Osteocyte (in vitro differentiated cells): ENCODE measurements around the gene HS6ST1. TPM values are rescaled to one million over a fixed set of nuclear protein-coding genes. Genes with fewer than 3 reads are reported as not detected.
A peak's percentile ranks its signal among the peaks of the same experiment; 100 is the strongest.

ENCODE experiments used
- DNase-seq: peaks from one replicate; pipeline ENCODE4 v3.0.0; 2021; ENCODE audit warnings: mixed read lengths; ENCODE audit not compliant: unreplicated experiment; ENCODE audit errors: extremely low spot score
- H3K27ac Mint-ChIP-seq: one replicate; pipeline ENCODE4 v1.8.0; 2021; ENCODE audit warnings: mild to moderate bottlenecking, mixed read lengths; ENCODE audit not compliant: unreplicated experiment
- H3K27me3 Mint-ChIP-seq: one replicate; pipeline ENCODE4 v1.8.0; 2021; ENCODE audit warnings: mixed read lengths; ENCODE audit not compliant: unreplicated experiment
- H3K36me3 Mint-ChIP-seq: one replicate; pipeline ENCODE4 v1.8.0; 2021; ENCODE audit warnings: mixed read lengths; ENCODE audit not compliant: unreplicated experiment
- H3K4me1 Mint-ChIP-seq: one replicate; pipeline ENCODE4 v1.8.0; 2021; ENCODE audit warnings: mixed read lengths; ENCODE audit not compliant: unreplicated experiment
- H3K4me3 Mint-ChIP-seq: one replicate; pipeline ENCODE4 v1.8.0; 2021; ENCODE audit warnings: mild to moderate bottlenecking, moderate library complexity, mixed read lengths; ENCODE audit not compliant: unreplicated experiment
- H3K9me3 Mint-ChIP-seq: one replicate; pipeline ENCODE4 v1.8.0; 2021; ENCODE audit warnings: mixed read lengths; ENCODE audit not compliant: unreplicated experiment
- total RNA-seq: library from RNA; stranded (reverse); gene quantifications from 2 replicates; pipeline ENCODE4 v1.2.1, GENCODE V29; 2021
- TF ChIP-seq, protein P1 (sequence below): fragments of 200-600 bp; sonication (generic); IDR thresholded peaks from 2 replicates; pipeline ENCODE4 v1.5.0; 2021; ENCODE audit warnings: antibody characterized with exemption, mild to moderate bottlenecking, moderate library complexity

Gene HS6ST1
- total RNA-seq, 1 donor from 2014 or later = 43.0 TPM

DNA sequence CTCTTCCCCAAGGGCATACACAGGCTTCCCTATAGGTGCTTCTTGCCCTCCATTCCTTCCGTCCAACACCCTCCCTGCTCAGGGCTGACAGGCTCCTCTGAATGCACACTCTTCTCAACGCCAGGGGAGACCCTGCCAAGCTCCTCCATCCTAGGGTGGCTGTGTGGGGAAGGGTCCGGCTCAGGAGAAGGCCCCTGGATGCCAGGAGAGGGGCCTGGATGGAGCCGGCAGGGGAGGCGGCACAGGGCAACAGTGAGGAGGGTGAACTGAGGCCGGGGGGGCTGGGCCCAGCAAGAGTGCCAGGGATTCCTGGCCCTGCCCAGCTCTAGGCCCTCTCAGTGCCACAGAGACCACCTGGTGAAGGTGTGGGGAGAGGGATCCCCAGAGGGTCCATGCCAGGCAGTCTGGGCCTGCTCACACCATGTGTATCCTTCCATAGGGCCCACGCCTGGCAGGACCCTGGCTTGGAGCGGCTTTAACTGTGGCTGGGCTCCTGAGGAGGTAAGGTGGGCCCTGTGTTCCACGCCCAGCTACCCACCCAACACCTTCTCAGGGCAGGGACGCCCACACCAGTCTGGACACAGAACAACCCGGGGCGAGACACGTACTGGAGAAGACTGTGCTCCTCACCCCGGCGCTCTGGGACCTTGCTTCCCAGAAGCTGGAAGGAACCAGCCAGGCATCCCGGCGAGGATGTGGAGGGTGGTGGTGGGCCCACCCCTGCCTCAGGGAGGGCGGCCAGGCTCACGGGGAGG is 26.6 kb downstream of the HS6ST1 start:
- H3K9me3 Mint-ChIP-seq = no peaks in the 10 kb centered on the region
- H3K27ac Mint-ChIP-seq = peak overlapping the region; percentile 34
- H3K4me1 Mint-ChIP-seq = peaks cover 36% of the 10 kb centered on the region
- DNase-seq = no peak
- TF ChIP-seq, protein P1, sequence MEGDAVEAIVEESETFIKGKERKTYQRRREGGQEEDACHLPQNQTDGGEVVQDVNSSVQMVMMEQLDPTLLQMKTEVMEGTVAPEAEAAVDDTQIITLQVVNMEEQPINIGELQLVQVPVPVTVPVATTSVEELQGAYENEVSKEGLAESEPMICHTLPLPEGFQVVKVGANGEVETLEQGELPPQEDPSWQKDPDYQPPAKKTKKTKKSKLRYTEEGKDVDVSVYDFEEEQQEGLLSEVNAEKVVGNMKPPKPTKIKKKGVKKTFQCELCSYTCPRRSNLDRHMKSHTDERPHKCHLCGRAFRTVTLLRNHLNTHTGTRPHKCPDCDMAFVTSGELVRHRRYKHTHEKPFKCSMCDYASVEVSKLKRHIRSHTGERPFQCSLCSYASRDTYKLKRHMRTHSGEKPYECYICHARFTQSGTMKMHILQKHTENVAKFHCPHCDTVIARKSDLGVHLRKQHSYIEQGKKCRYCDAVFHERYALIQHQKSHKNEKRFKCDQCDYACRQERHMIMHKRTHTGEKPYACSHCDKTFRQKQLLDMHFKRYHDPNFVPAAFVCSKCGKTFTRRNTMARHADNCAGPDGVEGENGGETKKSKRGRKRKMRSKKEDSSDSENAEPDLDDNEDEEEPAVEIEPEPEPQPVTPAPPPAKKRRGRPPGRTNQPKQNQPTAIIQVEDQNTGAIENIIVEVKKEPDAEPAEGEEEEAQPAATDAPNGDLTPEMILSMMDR = no peak
- no peaks in the 10 kb centered on the region for H3K36me3 Mint-ChIP-seq
- H3K27me3 Mint-ChIP-seq = no peaks in the 10 kb centered on the region
- H3K4me3 Mint-ChIP-seq = no peak overlapping the region

DNA sequence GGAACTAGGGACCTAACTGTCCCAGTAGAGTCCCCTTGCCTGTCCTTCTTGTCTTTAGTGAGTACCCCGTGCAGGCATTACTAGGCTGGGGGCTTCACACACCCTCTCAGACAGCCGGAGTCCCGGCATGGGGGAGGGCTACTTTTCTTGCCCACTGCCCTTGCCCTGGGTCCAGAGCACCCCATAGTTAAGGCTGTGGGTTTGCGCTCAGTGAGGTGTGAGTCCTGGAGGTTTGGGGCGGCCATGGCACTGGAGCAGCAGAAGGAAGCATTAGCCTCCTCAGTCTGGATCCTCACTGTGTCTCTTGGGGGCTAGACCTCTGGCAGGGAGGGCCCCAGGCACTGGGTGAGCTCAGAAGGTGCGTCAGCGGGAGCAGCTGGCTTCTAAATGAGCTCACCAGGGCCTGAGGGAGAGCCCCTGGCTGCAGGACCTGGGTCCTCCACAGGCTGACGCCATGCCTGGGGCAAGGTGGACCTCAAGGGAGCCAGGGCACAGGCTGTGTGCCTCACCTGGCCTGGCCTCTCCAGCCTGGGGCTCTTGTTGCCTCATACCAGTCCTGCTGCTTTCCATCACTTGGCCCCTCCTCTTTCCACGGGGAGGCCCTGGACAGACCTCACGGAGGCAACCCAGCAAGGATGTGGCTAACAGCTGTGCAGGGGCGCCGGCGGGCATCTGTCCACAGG is 27.4 kb downstream of the HS6ST1 start:
- Mint-ChIP-seq H3K27ac (peak overlapping the region; percentile 34), H3K9me3 (no peaks in the 10 kb centered on the region), H3K4me1 (peaks cover 38% of the 10 kb centered on the region), H3K36me3 (no peaks in the 10 kb centered on the region), H3K27me3 (no peaks in the 10 kb centered on the region), H3K4me3 (no peak overlapping the region)
- DNase-seq = no peak
- TF ChIP-seq, protein P1 = no peak

DNA sequence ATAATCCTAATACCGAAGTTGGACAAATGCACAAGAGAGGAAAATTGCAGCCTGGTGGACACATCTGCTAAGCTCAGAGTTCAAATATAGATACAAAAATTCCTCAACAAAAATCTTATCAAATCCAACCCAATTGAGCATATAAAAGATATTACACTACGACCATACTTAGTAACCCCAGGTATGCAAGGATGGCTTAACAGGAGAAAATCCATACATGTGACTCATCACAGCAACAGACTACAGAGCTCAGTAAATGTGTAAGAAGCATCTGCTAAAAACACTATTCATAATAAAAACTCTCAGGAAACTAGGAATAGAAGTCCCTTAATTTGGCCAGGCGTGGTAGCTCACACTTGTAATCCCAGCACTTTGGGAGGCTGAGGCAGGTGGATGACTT is 28.3 kb downstream of the HS6ST1 start:
- no peaks in the 10 kb centered on the region for H3K9me3 Mint-ChIP-seq
- H3K27ac Mint-ChIP-seq = no peak overlapping the region
- TF ChIP-seq, protein P1 = no peak
- H3K4me3 Mint-ChIP-seq = no peak overlapping the region
- no peaks in the 10 kb centered on the region for H3K36me3 Mint-ChIP-seq
- peaks cover 32% of the 10 kb centered on the region for H3K4me1 Mint-ChIP-seq
- no peaks in the 10 kb centered on the region for H3K27me3 Mint-ChIP-seq
- no peak for DNase-seq

DNA sequence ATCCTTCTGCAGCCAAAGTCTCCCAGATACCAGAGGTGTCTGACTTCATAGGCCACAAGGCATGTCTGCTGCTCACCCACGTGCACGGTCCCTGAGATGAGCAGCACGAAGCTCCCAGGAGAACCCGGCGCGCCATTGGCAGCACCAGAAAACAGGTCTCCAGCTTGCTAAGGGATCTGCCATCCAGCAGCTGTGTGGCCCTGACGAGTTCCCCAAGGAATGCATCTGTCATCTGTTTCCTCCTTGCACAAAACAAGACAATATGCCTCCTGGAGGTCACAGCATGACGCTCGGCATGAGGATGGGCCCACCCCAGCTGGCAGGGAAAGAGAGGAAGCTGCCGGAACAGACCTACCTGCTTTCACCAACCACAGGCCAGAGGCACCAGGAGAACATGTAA is 29.2 kb downstream of the HS6ST1 start:
- no peak for DNase-seq
- Mint-ChIP-seq H3K27me3 (no peaks in the 10 kb centered on the region), H3K36me3 (no peaks in the 10 kb centered on the region), H3K4me1 (peaks cover 25% of the 10 kb centered on the region), H3K27ac (no peak overlapping the region), H3K9me3 (no peaks in the 10 kb centered on the region), H3K4me3 (no peak overlapping the region)
- TF ChIP-seq, protein P1 = no peak

DNA sequence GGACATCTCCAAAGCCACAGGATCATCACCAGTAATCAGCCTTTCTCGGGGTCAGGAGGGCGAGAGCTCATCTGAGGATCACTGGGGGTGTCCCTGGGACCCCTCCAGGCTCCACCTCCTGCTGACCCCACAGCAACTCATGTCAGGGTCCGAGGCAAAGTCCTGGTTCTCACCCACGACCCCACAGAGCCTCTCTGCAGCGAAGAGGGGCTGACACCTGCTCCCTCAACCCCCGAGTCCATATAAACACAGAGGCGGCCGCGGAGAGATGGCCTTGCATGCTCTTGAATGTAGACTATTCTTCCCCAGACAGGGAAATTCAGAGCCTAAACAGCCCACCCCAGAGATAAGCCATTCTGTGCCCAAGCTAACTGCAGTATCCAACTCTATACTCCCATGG is 29.9 kb downstream of the HS6ST1 start:
- H3K9me3 Mint-ChIP-seq = no peaks in the 10 kb centered on the region
- H3K36me3 Mint-ChIP-seq = no peaks in the 10 kb centered on the region
- no peak overlapping the region for H3K4me3 Mint-ChIP-seq
- H3K27ac Mint-ChIP-seq = no peak overlapping the region
- TF ChIP-seq, protein P1 = no peak
- no peak for DNase-seq
- no peaks in the 10 kb centered on the region for H3K27me3 Mint-ChIP-seq
- H3K4me1 Mint-ChIP-seq = peaks cover 22% of the 10 kb centered on the region
